ENCODE data around the gene IL18BP.

The IL18BP gene

GRCh38 chr11:71996946-71997345 is 1.8 kb upstream of the IL18BP start:
- DNase-seq (ENCODE audit: low read depth in 3 of 3) = no peak

DNA sequence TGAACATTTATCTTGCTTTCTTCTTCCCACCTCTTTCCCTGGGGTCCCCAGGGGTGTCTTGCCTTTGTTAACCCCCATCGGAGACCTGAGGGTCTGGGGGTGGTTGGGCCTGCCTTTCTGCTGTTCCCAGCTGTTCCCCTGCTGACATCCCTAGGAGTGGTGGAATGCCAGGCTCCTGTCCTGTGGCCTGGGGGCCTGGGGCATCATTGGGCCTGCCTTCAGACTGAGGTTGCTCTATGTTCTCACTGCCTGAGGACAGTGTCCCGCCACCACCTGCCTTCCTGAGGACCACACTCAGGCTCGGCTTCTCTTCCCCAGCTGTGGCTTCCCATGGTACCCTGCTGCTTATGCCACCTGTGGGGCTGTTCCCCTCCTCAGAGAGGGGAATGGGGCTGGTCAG is 1.1 kb upstream of the IL18BP start:
- DNase-seq (ENCODE audit: low read depth in 3 of 3) = no peak

DNA sequence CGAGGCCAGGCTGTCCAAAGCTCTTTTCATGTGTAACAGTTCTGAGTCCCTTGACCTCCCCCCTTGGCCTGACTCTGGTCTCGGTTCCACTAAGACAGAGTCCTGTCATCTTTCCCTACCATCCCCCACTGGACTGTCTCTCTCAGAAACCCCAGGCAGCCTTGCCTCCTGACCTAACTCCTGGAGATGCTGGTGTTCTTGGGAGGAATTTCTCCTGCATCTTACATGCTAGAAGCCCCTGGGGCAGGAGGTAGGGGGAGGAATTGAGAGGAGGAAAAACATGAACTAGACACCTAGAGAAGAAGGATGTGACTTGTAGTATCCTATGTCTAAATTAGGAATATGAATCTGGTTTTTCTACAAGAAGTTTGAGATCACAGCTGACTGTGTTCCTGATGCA is 648 bp upstream of the IL18BP start:
- DNase-seq (ENCODE audit: low read depth in 3 of 3) = no peak

DNA sequence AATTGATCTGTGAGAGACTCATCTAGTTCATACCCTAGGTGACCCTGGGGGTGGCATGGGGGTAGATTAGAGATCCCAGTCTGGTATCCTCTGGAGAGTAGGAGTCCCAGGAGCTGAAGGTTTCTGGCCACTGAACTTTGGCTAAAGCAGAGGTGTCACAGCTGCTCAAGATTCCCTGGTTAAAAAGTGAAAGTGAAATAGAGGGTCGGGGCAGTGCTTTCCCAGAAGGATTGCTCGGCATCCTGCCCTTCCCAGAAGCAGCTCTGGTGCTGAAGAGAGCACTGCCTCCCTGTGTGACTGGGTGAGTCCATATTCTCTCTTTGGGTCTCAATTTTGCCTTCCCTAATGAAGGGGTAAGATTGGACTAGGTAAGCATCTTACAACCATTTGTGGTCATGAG is 653 bp downstream of the IL18BP start:
- no peak for DNase-seq (ENCODE audit: low read depth in 3 of 3)

- no peak for DNase-seq (ENCODE audit: low read depth in 3 of 3)
Measured at GRCh38 chr11:71999798-72000197, 1.1 kb downstream of the IL18BP start.

DNA sequence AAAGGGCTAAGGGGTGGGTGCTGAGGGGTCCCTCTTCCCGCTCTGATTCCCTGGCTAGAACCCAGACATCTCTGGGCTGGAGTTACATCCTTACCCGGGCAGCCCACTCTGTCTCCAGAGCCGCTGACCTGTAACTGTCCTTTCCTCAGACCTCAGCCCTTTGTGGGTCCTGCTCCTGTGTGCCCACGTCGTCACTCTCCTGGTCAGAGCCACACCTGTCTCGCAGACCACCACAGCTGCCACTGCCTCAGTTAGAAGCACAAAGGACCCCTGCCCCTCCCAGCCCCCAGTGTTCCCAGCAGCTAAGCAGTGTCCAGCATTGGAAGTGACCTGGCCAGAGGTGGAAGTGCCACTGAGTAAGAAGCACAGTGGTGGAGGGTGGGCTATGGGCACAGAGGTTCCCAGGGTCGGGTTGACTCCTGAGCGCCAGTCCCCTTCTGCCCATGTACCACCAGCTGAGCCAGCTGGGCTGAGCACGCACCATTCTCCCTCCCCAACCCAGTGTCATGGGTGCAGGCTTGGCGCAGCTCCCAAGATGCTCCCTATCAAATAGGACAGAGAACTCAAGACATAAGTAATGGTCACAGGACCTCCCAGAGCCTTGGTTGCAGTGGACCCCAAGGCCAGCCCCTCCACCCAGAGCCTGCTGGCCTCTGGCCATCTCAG is 1.6 kb downstream of the IL18BP start:
- DNase-seq (ENCODE audit: low read depth in 3 of 3) = no peak

GRCh38 chr11:72001285-72001684 is 2.6 kb downstream of the IL18BP start:
- no peak for DNase-seq (ENCODE audit: low read depth in 3 of 3)

DNA sequence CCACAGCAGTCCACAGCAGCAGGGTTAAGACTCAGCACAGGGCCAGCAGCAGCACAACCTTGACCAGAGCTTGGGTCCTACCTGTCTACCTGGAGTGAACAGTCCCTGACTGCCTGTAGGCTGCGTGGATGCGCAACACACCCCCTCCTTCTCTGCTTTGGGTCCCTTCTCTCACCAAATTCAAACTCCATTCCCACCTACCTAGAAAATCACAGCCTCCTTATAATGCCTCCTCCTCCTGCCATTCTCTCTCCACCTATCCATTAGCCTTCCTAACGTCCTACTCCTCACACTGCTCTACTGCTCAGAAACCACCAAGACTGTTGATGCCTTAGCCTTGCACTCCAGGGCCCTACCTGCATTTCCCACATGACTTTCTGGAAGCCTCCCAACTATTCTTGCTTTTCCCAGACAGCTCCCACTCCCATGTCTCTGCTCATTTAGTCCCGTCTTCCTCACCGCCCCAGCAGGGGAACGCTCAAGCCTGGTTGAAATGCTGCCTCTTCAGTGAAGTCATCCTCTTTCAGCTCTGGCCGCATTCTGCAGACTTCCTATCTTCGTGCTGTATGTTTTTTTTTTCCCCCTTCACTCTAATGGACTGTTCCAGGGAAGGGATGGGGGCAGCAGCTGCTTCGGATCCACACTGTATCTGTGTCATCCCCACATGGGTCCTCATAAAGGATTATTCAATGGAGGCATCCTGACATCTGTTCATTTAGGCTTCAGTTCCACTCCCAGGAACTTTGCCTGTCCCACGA is 3.3 kb downstream of the IL18BP start:
- DNase-seq (ENCODE audit: low read depth in 3 of 3) = no peak

DNA sequence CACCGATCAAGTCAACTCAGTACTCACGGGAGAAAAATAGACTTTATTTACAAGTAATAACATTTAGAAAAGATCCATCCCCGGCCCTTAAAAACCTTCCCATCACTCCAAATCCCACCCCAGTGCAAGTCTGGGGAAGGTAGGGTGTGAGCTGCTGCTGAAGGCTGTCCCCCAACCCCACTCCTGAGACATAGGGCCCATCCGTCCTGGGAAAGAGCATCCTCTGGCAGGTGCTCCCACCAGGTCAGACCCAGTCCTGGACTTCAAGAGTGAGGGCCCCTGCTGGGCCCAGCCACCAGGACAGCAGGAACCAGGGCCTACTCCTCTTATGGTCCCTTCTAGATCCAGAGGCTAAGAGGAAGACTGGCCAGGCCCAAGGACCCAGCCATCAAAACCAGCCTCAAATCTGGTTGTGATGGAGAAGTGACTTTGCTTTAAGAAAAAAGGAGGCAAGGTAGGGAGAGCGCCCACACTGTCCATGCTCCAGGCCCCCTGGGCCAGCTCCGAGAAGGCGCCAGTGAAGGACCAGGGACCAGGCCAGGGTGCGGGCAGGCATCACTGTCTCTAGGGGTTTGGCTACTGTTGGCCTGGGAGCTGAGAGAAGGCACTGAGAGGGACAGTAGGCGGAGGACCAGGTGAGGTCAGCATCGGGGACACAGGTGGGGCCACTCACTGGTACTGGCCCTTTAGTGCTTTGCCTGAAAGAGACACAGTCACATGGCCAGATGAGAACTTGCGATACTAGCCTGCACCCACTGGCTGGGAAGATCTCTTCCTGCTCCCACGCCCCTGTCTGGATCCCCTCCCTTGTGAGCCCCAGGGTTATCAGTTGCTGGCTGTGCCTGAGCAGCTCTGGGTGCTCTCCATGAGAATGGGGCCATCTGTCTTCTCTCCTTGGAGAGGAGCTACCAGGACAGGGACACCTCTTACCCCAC is 4.4 kb downstream of the IL18BP start:
- DNase-seq (ENCODE audit: low read depth in 3 of 3) = no peak

DNA sequence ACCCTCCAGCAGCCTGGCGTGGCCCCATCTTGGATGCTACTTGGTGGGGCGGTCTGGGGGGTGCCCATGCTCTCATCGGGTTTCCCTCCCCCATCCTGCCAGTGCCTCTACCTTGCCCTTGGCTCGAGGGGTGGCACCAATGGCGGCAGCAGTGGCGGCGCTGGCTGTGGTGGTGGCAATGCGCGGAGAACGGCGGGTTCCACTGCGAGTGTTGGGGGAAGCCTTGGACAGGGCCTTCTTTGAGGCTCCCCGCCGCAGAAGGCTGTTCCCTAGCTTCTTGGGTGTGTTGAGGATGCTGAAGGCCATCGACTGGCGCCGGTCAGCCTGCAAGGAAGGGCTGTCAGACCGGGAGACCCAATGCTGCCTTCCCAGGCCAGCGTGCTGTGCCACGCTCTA is 5.1 kb downstream of the IL18BP start:
- no peak for DNase-seq (ENCODE audit: low read depth in 3 of 3)

GRCh38 chr11:72004515-72005346 is 6.0 kb downstream of the IL18BP start:
- DNase-seq (ENCODE audit: low read depth in 3 of 3) = no peak

- DNase-seq (ENCODE audit: low read depth in 3 of 3) = no peak
Measured at GRCh38 chr11:72005347-72006260, 6.9 kb downstream of the IL18BP start.

GRCh38 chr11:72006309-72007088 is 7.8 kb downstream of the IL18BP start:
- DNase-seq (ENCODE audit: low read depth in 3 of 3) = no peak

GRCh38 chr11:72007089-72007476 is 8.4 kb downstream of the IL18BP start:
- no peak for DNase-seq (ENCODE audit: low read depth in 3 of 3)

DNA sequence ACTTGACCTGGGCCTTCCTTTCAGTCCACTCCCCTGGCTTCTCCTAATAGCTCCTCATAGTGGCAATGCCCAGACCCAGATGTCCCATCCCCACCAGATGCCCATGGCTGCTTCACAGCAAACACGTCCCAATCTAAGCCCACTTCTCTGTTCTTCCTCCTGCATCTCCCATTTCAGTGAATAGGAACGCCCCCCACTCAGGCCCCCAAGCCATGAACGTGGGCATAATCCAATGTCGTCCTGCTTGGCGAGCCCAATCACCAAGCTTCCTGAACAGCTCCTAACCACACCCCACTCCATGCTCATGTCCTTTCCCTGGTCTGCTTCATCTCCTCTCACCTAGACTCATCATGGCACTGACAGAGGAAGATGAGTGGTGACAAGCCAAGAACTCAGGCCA is 8.9 kb downstream of the IL18BP start:
- DNase-seq (ENCODE audit: low read depth in 3 of 3) = no peak

GRCh38 chr11:72008728-72009127 is 10.0 kb downstream of the IL18BP start:
- no peak for DNase-seq (ENCODE audit: low read depth in 3 of 3)

- no peak for DNase-seq (ENCODE audit: low read depth in 3 of 3)
Measured at GRCh38 chr11:72009156-72009555, 10.4 kb downstream of the IL18BP start.

GRCh38 chr11:72010529-72011233 is 12.0 kb downstream of the IL18BP start:
- no peak for DNase-seq (ENCODE audit: low read depth in 3 of 3)

GRCh38 chr11:72012091-72012630 is 13.5 kb downstream of the IL18BP start:
- DNase-seq (ENCODE audit: low read depth in 3 of 3) = no peak
